Immature natural killer cell (primary cell): ENCODE results near the gene AKT1S1. TPM values are rescaled to one million over a fixed set of nuclear protein-coding genes. Genes with fewer than 3 reads are reported as not detected.

ENCODE experiments used
- DNase-seq, 3 donors: peaks; one replicate each; pipeline ENCODE4 v3.0.0; 2022; ENCODE audit warnings: mixed read lengths in 1 of 3
- H3K27ac Mint-ChIP-seq, 6 donors: one replicate each; pipeline ENCODE4 v1.8.0; 2020; ENCODE audit warnings: mixed read lengths in 6 of 6, mild to moderate bottlenecking in 5 of 6, inconsistent platforms in 4 of 6, moderate library complexity in 3 of 6
- H3K27me3 Mint-ChIP-seq, 3 donors: one replicate each; pipeline ENCODE4 v1.8.0; 2020 to 2021; ENCODE audit warnings: low read depth in 3 of 3, mild to moderate bottlenecking in 3 of 3, mixed read lengths in 3 of 3, moderate library complexity in 3 of 3, inconsistent platforms in 1 of 3
- H3K36me3 Mint-ChIP-seq, 3 donors: one replicate each; pipeline ENCODE4 v1.8.0; 2020; ENCODE audit warnings: mixed read lengths in 3 of 3, inconsistent platforms in 2 of 3, mild to moderate bottlenecking in 2 of 3
- H3K4me1 Mint-ChIP-seq, 2 donors: one replicate each; pipeline ENCODE4 v1.8.0; 2020; ENCODE audit warnings: inconsistent platforms in 2 of 2, mild to moderate bottlenecking in 2 of 2, mixed read lengths in 2 of 2, moderate library complexity in 1 of 2
- H3K4me3 Mint-ChIP-seq, 5 donors: one replicate each; pipeline ENCODE4 v1.8.0; 2020; ENCODE audit warnings: mild to moderate bottlenecking in 5 of 5, mixed read lengths in 5 of 5, inconsistent platforms in 3 of 5, moderate library complexity in 3 of 5
- H3K9me3 Mint-ChIP-seq, 6 donors: one replicate each; pipeline ENCODE4 v1.8.0; 2020; ENCODE audit warnings: mild to moderate bottlenecking in 6 of 6, mixed read lengths in 6 of 6, inconsistent platforms in 4 of 6, moderate library complexity in 3 of 6
- polyA plus RNA-seq, 3 donors: library from polyadenylated mRNA; unstranded; fragments of 300-500 nt; fragmentation: Illumina TruSeq; gene quantifications; one replicate each; pipeline ENCODE4 v1.2.3, GENCODE V29; 2021

The AKT1S1 gene
- polyA plus RNA-seq, 3 donors from 2014 or later = 2.5 to 4.7 (median 3.3) TPM

GRCh38 chr19:49863254-49863934 is 13.8 kb downstream of the AKT1S1 start:
- DNase-seq = no peak
- H3K27me3 Mint-ChIP-seq = peaks cover 9 to 17% (median 13%) of the 10 kb centered on the region in 3 donors
- no peak overlapping the region for H3K27ac Mint-ChIP-seq
- no peak overlapping the region for H3K4me3 Mint-ChIP-seq
- peaks cover 0 to 4% (median 4%) of the 10 kb centered on the region in 3 donors for H3K36me3 Mint-ChIP-seq
- H3K4me1 Mint-ChIP-seq = peaks cover 35 to 40% of the 10 kb centered on the region in 2 donors
- no peaks in the 10 kb centered on the region for H3K9me3 Mint-ChIP-seq

- DNase-seq = no peak
- Mint-ChIP-seq H3K27ac (no peak overlapping the region), H3K4me3 (no peak overlapping the region), H3K4me1 (peaks cover 27 to 32% of the 10 kb centered on the region in 2 donors), H3K27me3 (peaks cover 6 to 12% (median 8%) of the 10 kb centered on the region in 3 donors), H3K9me3 (no peaks in the 10 kb centered on the region), H3K36me3 (peaks cover 0 to 4% (median 4%) of the 10 kb centered on the region in 3 donors)
Observed at GRCh38 chr19:49862391-49863253, 14.5 kb downstream of the AKT1S1 start.

- H3K36me3 Mint-ChIP-seq = peaks cover 0 to 4% (median 4%) of the 10 kb centered on the region in 3 donors
- H3K9me3 Mint-ChIP-seq = no peaks in the 10 kb centered on the region
- peaks cover 3 to 7% (median 4%) of the 10 kb centered on the region in 3 donors for H3K27me3 Mint-ChIP-seq
- H3K27ac Mint-ChIP-seq = peak overlapping the region in 1 of 6 donors; percentile 48
- H3K4me3 Mint-ChIP-seq = no peak overlapping the region
- H3K4me1 Mint-ChIP-seq = peaks cover 21 to 24% of the 10 kb centered on the region in 2 donors
- no peak for DNase-seq
Observed at GRCh38 chr19:49861541-49862378, 15.4 kb downstream of the AKT1S1 start.

- Mint-ChIP-seq H3K4me3 (no peak overlapping the region), H3K9me3 (no peaks in the 10 kb centered on the region), H3K36me3 (peaks cover 0 to 4% (median 4%) of the 10 kb centered on the region in 3 donors), H3K27ac (peak overlapping the region in 2 of 6 donors; percentile 7 to 45), H3K4me1 (peaks cover 14 to 17% of the 10 kb centered on the region in 2 donors), H3K27me3 (peaks cover 3 to 6% (median 4%) of the 10 kb centered on the region in 3 donors)
- DNase-seq = no peak
Observed at GRCh38 chr19:49861107-49861506, 16.0 kb downstream of the AKT1S1 start.

GRCh38 chr19:49860336-49861102 is 16.6 kb downstream of the AKT1S1 start:
- Mint-ChIP-seq H3K9me3 (no peaks in the 10 kb centered on the region), H3K27me3 (peaks cover 3 to 6% (median 4%) of the 10 kb centered on the region in 3 donors), H3K27ac (peak overlapping the region in 1 of 6 donors; percentile 7), H3K36me3 (peaks cover 0 to 4% (median 4%) of the 10 kb centered on the region in 3 donors), H3K4me1 (peaks cover 11 to 12% of the 10 kb centered on the region in 2 donors), H3K4me3 (no peak overlapping the region)
- no peak for DNase-seq

- Mint-ChIP-seq H3K36me3 (peaks cover 0 to 4% (median 4%) of the 10 kb centered on the region in 3 donors), H3K9me3 (no peaks in the 10 kb centered on the region), H3K4me1 (peaks cover 5 to 9% of the 10 kb centered on the region in 2 donors), H3K4me3 (no peak overlapping the region), H3K27ac (no peak overlapping the region), H3K27me3 (peaks cover 3 to 5% (median 4%) of the 10 kb centered on the region in 3 donors)
- no peak for DNase-seq
Observed at GRCh38 chr19:49859682-49860335, 17.3 kb downstream of the AKT1S1 start.

GRCh38 chr19:49858088-49858985 is 18.8 kb downstream of the AKT1S1 start:
- Mint-ChIP-seq H3K27me3 (peaks cover 3 to 5% (median 4%) of the 10 kb centered on the region in 3 donors), H3K9me3 (no peaks in the 10 kb centered on the region), H3K36me3 (peaks cover 0 to 3% (median 2%) of the 10 kb centered on the region in 3 donors), H3K27ac (no peak overlapping the region), H3K4me3 (no peak overlapping the region), H3K4me1 (peaks cover 5 to 11% of the 10 kb centered on the region in 2 donors)
- DNase-seq = no peak

GRCh38 chr19:49857838-49858087 is 19.4 kb downstream of the AKT1S1 start:
- DNase-seq = no peak
- Mint-ChIP-seq H3K36me3 (no peaks in the 10 kb centered on the region), H3K9me3 (no peaks in the 10 kb centered on the region), H3K27me3 (peaks cover 1 to 4% (median 3%) of the 10 kb centered on the region in 3 donors), H3K4me1 (peaks cover 7 to 11% of the 10 kb centered on the region in 2 donors), H3K4me3 (no peak overlapping the region), H3K27ac (no peak overlapping the region)

- H3K9me3 Mint-ChIP-seq = no peaks in the 10 kb centered on the region
- no peak overlapping the region for H3K4me3 Mint-ChIP-seq
- no peak for DNase-seq
- no peaks in the 10 kb centered on the region for H3K36me3 Mint-ChIP-seq
- H3K27me3 Mint-ChIP-seq = peaks cover 2 to 4% (median 3%) of the 10 kb centered on the region in 3 donors
- H3K27ac Mint-ChIP-seq = no peak overlapping the region
- peaks cover 13 to 16% of the 10 kb centered on the region in 2 donors for H3K4me1 Mint-ChIP-seq
Observed at GRCh38 chr19:49857061-49857837, 19.9 kb downstream of the AKT1S1 start.

GRCh38 chr19:49856574-49857021 is 20.6 kb downstream of the AKT1S1 start:
- H3K27ac Mint-ChIP-seq = no peak overlapping the region
- H3K4me1 Mint-ChIP-seq = peaks cover 17 to 21% of the 10 kb centered on the region in 2 donors
- no peak overlapping the region for H3K4me3 Mint-ChIP-seq
- DNase-seq = no peak
- H3K9me3 Mint-ChIP-seq = no peaks in the 10 kb centered on the region
- H3K27me3 Mint-ChIP-seq = peaks cover 2 to 6% (median 4%) of the 10 kb centered on the region in 3 donors
- no peaks in the 10 kb centered on the region for H3K36me3 Mint-ChIP-seq
